RPMI7951 (cell line): Measurements from ENCODE around the gene KLC4. TPM values are rescaled to one million over a fixed set of nuclear protein-coding genes. Genes with fewer than 3 reads are reported as not detected.
"Not testable (repeated sequence)": the region's sequence is repeated elsewhere in the genome, so short reads cannot be mapped to it uniquely, and the experiment has no call there.

ENCODE experiments used
- DNase-seq: peaks from one replicate; pipeline ENCODE4 v3.0.0-alpha.2; 2012; ENCODE audit warnings: low read depth
- total RNA-seq: library from RNA; depleted of rRNA; stranded (reverse); fragments of >200 nt; shearing (Covaris generic); gene quantifications from 2 replicates; pipeline ENCODE4 v1.2.3, GENCODE V29; 2014

The KLC4 gene
- total RNA-seq, 1 experiment from 2014 or later = 9.4 TPM

- peak; percentile 15 for DNase-seq
These were observed 34.2 kb downstream of the KLC4 start for GRCh38 chr6:43093436-43094289.

- DNase-seq = no peak
These were observed 36.5 kb downstream of the KLC4 start for GRCh38 chr6:43095939-43096338.

- peak; percentile 88 for DNase-seq
These were observed 37.1 kb downstream of the KLC4 start for GRCh38 chr6:43096451-43097097.

GRCh38 chr6:43097098-43097489 is 37.7 kb downstream of the KLC4 start:
- no peak for DNase-seq

GRCh38 chr6:43097502-43097901 is 38.1 kb downstream of the KLC4 start:
- DNase-seq = no peak

GRCh38 chr6:43101497-43101896 is 42.1 kb downstream of the KLC4 start:
- no peak for DNase-seq

- DNase-seq = no peak
These were observed 43.9 kb downstream of the KLC4 start for GRCh38 chr6:43103253-43103876.

- DNase-seq = no peak
These were observed 46.2 kb downstream of the KLC4 start for GRCh38 chr6:43105538-43106222.

GRCh38 chr6:43107344-43108062 is 48.1 kb downstream of the KLC4 start:
- no peak for DNase-seq

GRCh38 chr6:43113431-43114260 is 54.2 kb downstream of the KLC4 start:
- peak; percentile 59 for DNase-seq

- DNase-seq = peak; percentile 81
These were observed 55.9 kb downstream of the KLC4 start for GRCh38 chr6:43115365-43115764.

GRCh38 chr6:43117466-43117865 is 58.0 kb downstream of the KLC4 start:
- not testable (repeated sequence) for DNase-seq

- no peak for DNase-seq
These were observed 60.1 kb downstream of the KLC4 start for GRCh38 chr6:43119482-43119881.

- no peak for DNase-seq
These were observed 60.8 kb downstream of the KLC4 start for GRCh38 chr6:43120101-43120763.

GRCh38 chr6:43120944-43121913 is 61.8 kb downstream of the KLC4 start:
- peak; percentile 99 for DNase-seq

GRCh38 chr6:43122146-43122545 is 62.7 kb downstream of the KLC4 start:
- DNase-seq = peak; percentile 63

- DNase-seq = no peak
These were observed 64.3 kb downstream of the KLC4 start for GRCh38 chr6:43123461-43124314.

GRCh38 chr6:43124481-43124880 is 65.0 kb downstream of the KLC4 start:
- DNase-seq = no peak
